Ectodermal cell (in vitro differentiated cells): Measurements from ENCODE around the gene AKAP14.
"Not testable (repeated sequence)": the region's sequence is repeated elsewhere in the genome, so short reads cannot be mapped to it uniquely, and the experiment has no call there.

Experiments used
- H3K27ac ChIP-seq: 2 replicates; pipeline ENCODE4 v1.7.0; 2013; ENCODE audit warnings: mild to moderate bottlenecking, low read depth, low read length; ENCODE audit not compliant: insufficient read depth, poor library complexity, severe bottlenecking
- H3K27me3 ChIP-seq: 2 replicates; pipeline ENCODE4 v1.7.0; 2013; ENCODE audit warnings: mild to moderate bottlenecking, low read length; ENCODE audit not compliant: insufficient read depth, control insufficient read depth, poor library complexity, severe bottlenecking
- H3K36me3 ChIP-seq: one replicate; pipeline ENCODE4 v1.7.0; 2013; ENCODE audit warnings: low read length; ENCODE audit not compliant: control insufficient read depth, insufficient read depth
- H3K4me1 ChIP-seq: one replicate; pipeline ENCODE4 v1.7.0; 2013; ENCODE audit warnings: low read length; ENCODE audit not compliant: control insufficient read depth, insufficient read depth
- H3K4me3 ChIP-seq: 2 replicates; pipeline ENCODE4 v1.7.0; 2013; ENCODE audit warnings: low read depth, low read length, control low read depth; ENCODE audit not compliant: insufficient read depth
- H3K9me3 ChIP-seq: 2 replicates; pipeline ENCODE4 v1.7.0; 2013; ENCODE audit warnings: mild to moderate bottlenecking, low read length, moderate library complexity; ENCODE audit not compliant: control insufficient read depth
- whole genome bisulfite sequencing, 2 experiments: methylation state at CpG; one replicate each; pipeline ENCODE4 v1.1.7; 2013; ENCODE audit warnings: missing lambda C conversion rate in 2 of 2; 5-methylcytosine and 5-hydroxymethylcytosine counted together

The AKAP14 gene

GRCh38 chrX:119885554-119886428 is 9.9 kb upstream of the AKAP14 start:
- no peaks in the 10 kb centered on the region for H3K9me3 ChIP-seq
- WGBS, 2 experiments: 91 to 93% methylated on average over 11 of the region's 11 CpGs
- no peak overlapping the region for H3K4me3 ChIP-seq
- no peaks in the 10 kb centered on the region for H3K36me3 ChIP-seq
- no peaks in the 10 kb centered on the region for H3K4me1 ChIP-seq
- no peaks in the 10 kb centered on the region for H3K27me3 ChIP-seq
- no peak overlapping the region for H3K27ac ChIP-seq

- WGBS, 2 experiments: 3 to 7% methylated on average over 39 to 40 of the region's 40 CpGs
- no peak overlapping the region for H3K27ac ChIP-seq
- H3K9me3 ChIP-seq: no peaks in the 10 kb centered on the region
- no peaks in the 10 kb centered on the region for H3K36me3 ChIP-seq
- H3K27me3 ChIP-seq: no peaks in the 10 kb centered on the region
- H3K4me1 ChIP-seq: no peaks in the 10 kb centered on the region
- H3K4me3 ChIP-seq: peak overlapping the region; percentile 35
These were observed 7.8 kb upstream of the AKAP14 start for GRCh38 chrX:119887721-119888425.

- not testable (repeated sequence) for H3K4me3 ChIP-seq, H3K9me3 ChIP-seq, H3K27me3 ChIP-seq, H3K36me3 ChIP-seq, H3K27ac ChIP-seq, H3K4me1 ChIP-seq
- WGBS, 2 experiments: 97 to 98% methylated on average over 31 to 36 of the region's 36 CpGs
These were observed 5.1 kb upstream of the AKAP14 start for GRCh38 chrX:119890626-119891025.

- H3K4me3 ChIP-seq, H3K4me1 ChIP-seq, H3K9me3 ChIP-seq, H3K27ac ChIP-seq, H3K36me3 ChIP-seq, H3K27me3 ChIP-seq: not testable (repeated sequence)
- 90 to 93% methylated on average over 16 of the region's 16 CpGs for WGBS, 2 experiments
These were observed 3.6 kb upstream of the AKAP14 start for GRCh38 chrX:119891961-119892692.

GRCh38 chrX:119899125-119899524 is 3.4 kb downstream of the AKAP14 start:
- Histone ChIP-seq H3K4me1 (no peaks in the 10 kb centered on the region), H3K9me3 (no peaks in the 10 kb centered on the region), H3K4me3 (no peak overlapping the region), H3K27me3 (no peaks in the 10 kb centered on the region), H3K36me3 (no peaks in the 10 kb centered on the region), H3K27ac (no peak overlapping the region)
- 31 to 32% methylated on average over 2 of the region's 2 CpGs for WGBS, 2 experiments

- H3K27ac ChIP-seq: no peak overlapping the region
- WGBS, 2 experiments: 71% methylated on average over 1 of the region's 1 CpG; no CpG with 5 or more reads in 1 of the 2 experiments
- H3K36me3 ChIP-seq: no peaks in the 10 kb centered on the region
- H3K4me3 ChIP-seq: no peak overlapping the region
- no peaks in the 10 kb centered on the region for H3K9me3 ChIP-seq
- no peaks in the 10 kb centered on the region for H3K4me1 ChIP-seq
- H3K27me3 ChIP-seq: no peaks in the 10 kb centered on the region
These were observed 5.3 kb downstream of the AKAP14 start for GRCh38 chrX:119900976-119901375.

GRCh38 chrX:119916310-119916709 is 20.6 kb downstream of the AKAP14 start:
- H3K4me1 ChIP-seq: no peaks in the 10 kb centered on the region
- no peaks in the 10 kb centered on the region for H3K36me3 ChIP-seq
- no peak overlapping the region for H3K27ac ChIP-seq
- H3K9me3 ChIP-seq: no peaks in the 10 kb centered on the region
- H3K4me3 ChIP-seq: no peak overlapping the region
- 85 to 94% methylated on average over 3 to 5 of the region's 5 CpGs for WGBS, 2 experiments
- H3K27me3 ChIP-seq: no peaks in the 10 kb centered on the region

GRCh38 chrX:119917877-119918276 is 22.2 kb downstream of the AKAP14 start:
- Histone ChIP-seq H3K27ac (no peak overlapping the region), H3K4me1 (no peaks in the 10 kb centered on the region), H3K9me3 (no peaks in the 10 kb centered on the region), H3K4me3 (no peak overlapping the region), H3K27me3 (no peaks in the 10 kb centered on the region), H3K36me3 (no peaks in the 10 kb centered on the region)
- WGBS, 2 experiments: 93 to 94% methylated on average over 2 of the region's 2 CpGs

GRCh38 chrX:119919835-119920585 is 24.3 kb downstream of the AKAP14 start:
- Histone ChIP-seq H3K4me3 (no peak overlapping the region), H3K4me1 (no peaks in the 10 kb centered on the region), H3K9me3 (no peaks in the 10 kb centered on the region), H3K36me3 (no peaks in the 10 kb centered on the region), H3K27me3 (no peaks in the 10 kb centered on the region), H3K27ac (no peak overlapping the region)
- WGBS, 2 experiments: 88 to 100% methylated on average over 1 to 3 of the region's 5 CpGs
